ENCODE measurements around the gene PIGU.
A peak's percentile ranks its signal among the peaks of the same experiment; 100 is the strongest.
"Not testable (repeated sequence)": the region's sequence is repeated elsewhere in the genome, so short reads cannot be mapped to it uniquely, and the experiment has no call there.

PIGU gene

GRCh38 chr20:34676642-34677373 is at the start of gene PIGU:
Gene PIGU, minus strand, starts transcription at chr20:34677092. Its CDS starts 7 bp downstream, at chr20:34677085.
- peak; percentile 95 to 99 (median 98) for DNase-seq

- no peak for DNase-seq
Observed at GRCh38 chr20:34724172-34724571, 47.3 kb upstream of the PIGU start.

GRCh38 chr20:34722560-34722959 is 45.7 kb upstream of the PIGU start:
- DNase-seq: not testable (repeated sequence)

GRCh38 chr20:34720266-34720665 is 43.4 kb upstream of the PIGU start:
- DNase-seq: peak in 2 of 3 experiments; percentile 34 to 81

GRCh38 chr20:34719242-34720017 is 42.5 kb upstream of the PIGU start:
- not testable (repeated sequence) for DNase-seq

GRCh38 chr20:34717230-34718095 is 40.6 kb upstream of the PIGU start:
- DNase-seq: no peak

- DNase-seq: no peak
Observed at GRCh38 chr20:34716921-34717229, 40.0 kb upstream of the PIGU start.

GRCh38 chr20:34715384-34715783 is 38.5 kb upstream of the PIGU start:
- DNase-seq: no peak

GRCh38 chr20:34713944-34714515 is 37.1 kb upstream of the PIGU start:
- not testable (repeated sequence) for DNase-seq

GRCh38 chr20:34713194-34713943 is 36.5 kb upstream of the PIGU start:
- DNase-seq: no peak

- DNase-seq: no peak
Observed at GRCh38 chr20:34712525-34713192, 35.8 kb upstream of the PIGU start.

GRCh38 chr20:34711813-34712430 is 35.0 kb upstream of the PIGU start:
- DNase-seq: no peak

- no peak for DNase-seq
Observed at GRCh38 chr20:34710861-34711574, 34.1 kb upstream of the PIGU start.

- DNase-seq: no peak
Observed at GRCh38 chr20:34710568-34710839, 33.6 kb upstream of the PIGU start.

- DNase-seq: peak; percentile 74 to 98 (median 97)
Observed at GRCh38 chr20:34709831-34710567, 33.1 kb upstream of the PIGU start.

GRCh38 chr20:34709044-34709830 is 32.3 kb upstream of the PIGU start:
- peak; percentile 79 to 98 (median 97) for DNase-seq

GRCh38 chr20:34708621-34709043 is 31.7 kb upstream of the PIGU start:
- DNase-seq: peak; percentile 24 to 81 (median 80)

GRCh38 chr20:34706912-34707784 is 30.3 kb upstream of the PIGU start:
- DNase-seq: no peak

Measured in NCI-H1417 (cell line).